ENCODE data around the gene KRT33A. TPM values are rescaled to one million over a fixed set of nuclear protein-coding genes. Genes with fewer than 3 reads are reported as not detected.
A peak's percentile ranks its signal among the peaks of the same experiment; 100 is the strongest.

KRT33A gene
- total and polyA plus RNA-seq, 2 of the 8 experiments (the other 6 are each of a cell fraction or from before 2014, with no cell fraction given): not detected

DNA sequence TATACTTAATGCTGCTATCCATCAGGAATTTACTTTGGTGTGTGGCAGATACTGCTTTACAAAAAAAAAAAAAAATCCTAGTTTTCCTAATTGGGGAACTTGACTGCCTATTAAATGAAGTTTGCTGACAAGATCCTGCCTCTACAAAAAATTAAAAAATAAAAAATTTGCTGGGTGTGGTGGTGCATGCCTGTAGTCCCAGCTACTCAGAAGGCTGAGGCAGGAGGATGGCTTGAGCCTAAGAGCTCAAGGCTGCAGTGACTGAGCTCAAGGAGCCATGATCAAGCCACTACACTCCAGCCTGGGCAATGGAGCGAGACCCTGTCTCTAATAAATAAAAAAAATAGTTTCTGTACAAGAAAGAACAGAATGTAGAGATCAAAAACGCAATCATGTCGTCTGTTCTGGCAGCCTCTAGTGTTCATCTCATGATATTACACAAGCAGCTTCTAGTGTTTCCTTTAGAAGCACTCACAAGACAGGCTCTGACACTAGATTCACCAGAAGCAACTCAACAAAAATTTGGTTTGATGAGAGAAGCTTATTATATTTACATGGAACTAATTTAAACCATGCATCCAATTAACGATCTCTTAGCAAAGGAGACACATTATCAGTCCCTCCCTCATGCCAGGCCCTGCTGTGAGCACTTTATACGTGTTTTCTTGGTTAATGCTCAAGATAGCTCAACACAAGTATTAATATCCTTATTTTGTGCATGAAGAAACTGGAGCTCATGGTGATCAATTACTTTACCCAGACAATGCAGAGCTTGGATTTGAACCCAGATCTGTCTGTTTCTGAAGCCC, 28.3 kb downstream of the KRT33A start (continued):
- TF ChIP-seq, protein P1, sequence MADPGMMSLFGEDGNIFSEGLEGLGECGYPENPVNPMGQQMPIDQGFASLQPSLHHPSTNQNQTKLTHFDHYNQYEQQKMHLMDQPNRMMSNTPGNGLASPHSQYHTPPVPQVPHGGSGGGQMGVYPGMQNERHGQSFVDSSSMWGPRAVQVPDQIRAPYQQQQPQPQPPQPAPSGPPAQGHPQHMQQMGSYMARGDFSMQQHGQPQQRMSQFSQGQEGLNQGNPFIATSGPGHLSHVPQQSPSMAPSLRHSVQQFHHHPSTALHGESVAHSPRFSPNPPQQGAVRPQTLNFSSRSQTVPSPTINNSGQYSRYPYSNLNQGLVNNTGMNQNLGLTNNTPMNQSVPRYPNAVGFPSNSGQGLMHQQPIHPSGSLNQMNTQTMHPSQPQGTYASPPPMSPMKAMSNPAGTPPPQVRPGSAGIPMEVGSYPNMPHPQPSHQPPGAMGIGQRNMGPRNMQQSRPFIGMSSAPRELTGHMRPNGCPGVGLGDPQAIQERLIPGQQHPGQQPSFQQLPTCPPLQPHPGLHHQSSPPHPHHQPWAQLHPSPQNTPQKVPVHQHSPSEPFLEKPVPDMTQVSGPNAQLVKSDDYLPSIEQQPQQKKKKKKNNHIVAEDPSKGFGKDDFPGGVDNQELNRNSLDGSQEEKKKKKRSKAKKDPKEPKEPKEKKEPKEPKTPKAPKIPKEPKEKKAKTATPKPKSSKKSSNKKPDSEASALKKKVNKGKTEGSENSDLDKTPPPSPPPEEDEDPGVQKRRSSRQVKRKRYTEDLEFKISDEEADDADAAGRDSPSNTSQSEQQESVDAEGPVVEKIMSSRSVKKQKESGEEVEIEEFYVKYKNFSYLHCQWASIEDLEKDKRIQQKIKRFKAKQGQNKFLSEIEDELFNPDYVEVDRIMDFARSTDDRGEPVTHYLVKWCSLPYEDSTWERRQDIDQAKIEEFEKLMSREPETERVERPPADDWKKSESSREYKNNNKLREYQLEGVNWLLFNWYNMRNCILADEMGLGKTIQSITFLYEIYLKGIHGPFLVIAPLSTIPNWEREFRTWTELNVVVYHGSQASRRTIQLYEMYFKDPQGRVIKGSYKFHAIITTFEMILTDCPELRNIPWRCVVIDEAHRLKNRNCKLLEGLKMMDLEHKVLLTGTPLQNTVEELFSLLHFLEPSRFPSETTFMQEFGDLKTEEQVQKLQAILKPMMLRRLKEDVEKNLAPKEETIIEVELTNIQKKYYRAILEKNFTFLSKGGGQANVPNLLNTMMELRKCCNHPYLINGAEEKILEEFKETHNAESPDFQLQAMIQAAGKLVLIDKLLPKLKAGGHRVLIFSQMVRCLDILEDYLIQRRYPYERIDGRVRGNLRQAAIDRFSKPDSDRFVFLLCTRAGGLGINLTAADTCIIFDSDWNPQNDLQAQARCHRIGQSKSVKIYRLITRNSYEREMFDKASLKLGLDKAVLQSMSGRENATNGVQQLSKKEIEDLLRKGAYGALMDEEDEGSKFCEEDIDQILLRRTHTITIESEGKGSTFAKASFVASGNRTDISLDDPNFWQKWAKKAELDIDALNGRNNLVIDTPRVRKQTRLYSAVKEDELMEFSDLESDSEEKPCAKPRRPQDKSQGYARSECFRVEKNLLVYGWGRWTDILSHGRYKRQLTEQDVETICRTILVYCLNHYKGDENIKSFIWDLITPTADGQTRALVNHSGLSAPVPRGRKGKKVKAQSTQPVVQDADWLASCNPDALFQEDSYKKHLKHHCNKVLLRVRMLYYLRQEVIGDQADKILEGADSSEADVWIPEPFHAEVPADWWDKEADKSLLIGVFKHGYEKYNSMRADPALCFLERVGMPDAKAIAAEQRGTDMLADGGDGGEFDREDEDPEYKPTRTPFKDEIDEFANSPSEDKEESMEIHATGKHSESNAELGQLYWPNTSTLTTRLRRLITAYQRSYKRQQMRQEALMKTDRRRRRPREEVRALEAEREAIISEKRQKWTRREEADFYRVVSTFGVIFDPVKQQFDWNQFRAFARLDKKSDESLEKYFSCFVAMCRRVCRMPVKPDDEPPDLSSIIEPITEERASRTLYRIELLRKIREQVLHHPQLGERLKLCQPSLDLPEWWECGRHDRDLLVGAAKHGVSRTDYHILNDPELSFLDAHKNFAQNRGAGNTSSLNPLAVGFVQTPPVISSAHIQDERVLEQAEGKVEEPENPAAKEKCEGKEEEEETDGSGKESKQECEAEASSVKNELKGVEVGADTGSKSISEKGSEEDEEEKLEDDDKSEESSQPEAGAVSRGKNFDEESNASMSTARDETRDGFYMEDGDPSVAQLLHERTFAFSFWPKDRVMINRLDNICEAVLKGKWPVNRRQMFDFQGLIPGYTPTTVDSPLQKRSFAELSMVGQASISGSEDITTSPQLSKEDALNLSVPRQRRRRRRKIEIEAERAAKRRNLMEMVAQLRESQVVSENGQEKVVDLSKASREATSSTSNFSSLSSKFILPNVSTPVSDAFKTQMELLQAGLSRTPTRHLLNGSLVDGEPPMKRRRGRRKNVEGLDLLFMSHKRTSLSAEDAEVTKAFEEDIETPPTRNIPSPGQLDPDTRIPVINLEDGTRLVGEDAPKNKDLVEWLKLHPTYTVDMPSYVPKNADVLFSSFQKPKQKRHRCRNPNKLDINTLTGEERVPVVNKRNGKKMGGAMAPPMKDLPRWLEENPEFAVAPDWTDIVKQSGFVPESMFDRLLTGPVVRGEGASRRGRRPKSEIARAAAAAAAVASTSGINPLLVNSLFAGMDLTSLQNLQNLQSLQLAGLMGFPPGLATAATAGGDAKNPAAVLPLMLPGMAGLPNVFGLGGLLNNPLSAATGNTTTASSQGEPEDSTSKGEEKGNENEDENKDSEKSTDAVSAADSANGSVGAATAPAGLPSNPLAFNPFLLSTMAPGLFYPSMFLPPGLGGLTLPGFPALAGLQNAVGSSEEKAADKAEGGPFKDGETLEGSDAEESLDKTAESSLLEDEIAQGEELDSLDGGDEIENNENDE (IDR thresholded peaks at IDR 0.05; ENCODE audit: insufficient replicate concordance, low read length): no peak
- TF ChIP-seq POLR2A (IDR thresholded peaks at IDR 0.05; ENCODE audit: control extremely low read depth in 1 of 2, low read depth in 2 of 2, low read length in 2 of 2) (no peak), KDM4A (IDR thresholded peaks at IDR 0.05; ENCODE audit: low read depth, low read length, severe bottlenecking) (no peak), CEBPB (IDR thresholded peaks at IDR 0.05; ENCODE audit: low read depth, low read length) (0 out of 2 replicates have a peak, but pooled peaks have one; percentile 7), EGR1 (IDR thresholded peaks at IDR 0.05; ENCODE audit: borderline replicate concordance, low read depth, low read length) (no peak), MAFK (IDR thresholded peaks at IDR 0.05; ENCODE audit: low read depth, low read length) (no peak), KDM1A (IDR thresholded peaks at IDR 0.05; ENCODE audit: borderline replicate concordance, low read length) (no peak), EP300 (IDR thresholded peaks at IDR 0.05; ENCODE audit: borderline replicate concordance in 1 of 2, low read depth in 2 of 2, low read length in 2 of 2) (no peak)
- TF ChIP-seq, protein P2, sequence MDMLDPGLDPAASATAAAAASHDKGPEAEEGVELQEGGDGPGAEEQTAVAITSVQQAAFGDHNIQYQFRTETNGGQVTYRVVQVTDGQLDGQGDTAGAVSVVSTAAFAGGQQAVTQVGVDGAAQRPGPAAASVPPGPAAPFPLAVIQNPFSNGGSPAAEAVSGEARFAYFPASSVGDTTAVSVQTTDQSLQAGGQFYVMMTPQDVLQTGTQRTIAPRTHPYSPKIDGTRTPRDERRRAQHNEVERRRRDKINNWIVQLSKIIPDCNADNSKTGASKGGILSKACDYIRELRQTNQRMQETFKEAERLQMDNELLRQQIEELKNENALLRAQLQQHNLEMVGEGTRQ (IDR thresholded peaks at IDR 0.05; ENCODE audit: low read length): no peak

Measured in H1 (cell line).